Peyer's patch (tissue), 4 donors: Measurements from ENCODE around the gene NEK9. TPM values are rescaled to one million over a fixed set of nuclear protein-coding genes. Genes with fewer than 3 reads are reported as not detected.
"Not testable (repeated sequence)": the region's sequence is repeated elsewhere in the genome, so short reads cannot be mapped to it uniquely, and the experiment has no call there.

ENCODE experiments used
- DNase-seq, 3 donors: peaks; one replicate each; pipeline ENCODE4 v3.0.0-alpha.2; 2017 to 2019
- H3K27ac ChIP-seq, 4 donors: fragments of 200-600 bp; sonication (generic); one replicate each; pipeline ENCODE4 v1.5.1; 2016 to 2019
- H3K27me3 ChIP-seq, 2 donors: fragments of 200-600 bp; sonication (generic); one replicate each; pipeline ENCODE4 v1.5.1; 2019
- H3K36me3 ChIP-seq, 3 donors: fragments of 200-600 bp; sonication (generic); one replicate each; pipeline ENCODE4 v1.5.1; 2016 to 2019
- H3K4me1 ChIP-seq, 4 donors: fragments of 200-600 bp; sonication (generic); one replicate each; pipeline ENCODE4 v1.5.1; 2016 to 2019
- H3K4me3 ChIP-seq, 4 donors: fragments of 200-600 bp; sonication (generic); 1 replicate in 3 of 4; 2 replicates in 1 of 4; pipeline ENCODE4 v1.5.1; 2016 to 2019; ENCODE audit warnings: mild to moderate bottlenecking in 1 of 4
- H3K9me3 ChIP-seq, 4 donors: fragments of 200-600 bp; sonication (generic); one replicate each; pipeline ENCODE4 v1.5.1; 2016 to 2019; ENCODE audit warnings: mild to moderate bottlenecking in 1 of 4
- CTCF ChIP-seq, 6 experiments: fragments of 450-650 bp in 4 of 6; fragments of 200-600 bp in 2 of 6; sonication (generic) in 1 of 6; IDR thresholded peaks; one replicate each; pipeline ENCODE4 v1.5.1; 2017 to 2019; ENCODE audit warnings: antibody characterized with exemption in 6 of 6, mild to moderate bottlenecking in 3 of 6, moderate library complexity in 1 of 6
- POLR2A ChIP-seq, 2 donors: fragments of 450-650 bp; IDR thresholded peaks; one replicate each; pipeline ENCODE4 v1.5.1; 2017; ENCODE audit warnings: antibody characterized with exemption in 2 of 2, mild to moderate bottlenecking in 2 of 2, moderate library complexity in 2 of 2
- total RNA-seq, 4 donors: library from RNA; depleted of rRNA; stranded (reverse); fragments of >200 nt; gene quantifications; one replicate each; pipeline ENCODE4 v1.1.0, GENCODE V29; 2016

NEK9 gene
- total RNA-seq, 4 donors from 2014 or later = 32.4 to 53.6 (median 42.0) TPM

GRCh38 chr14:75128596-75128990, 1.7 kb upstream of the NEK9 start:
- Histone ChIP-seq H3K27ac (peak overlapping the region in 1 of 4 donors; percentile 94), H3K9me3 (no peaks in the 10 kb centered on the region), H3K4me1 (peaks cover 0 to 39% (median 0%) of the 10 kb centered on the region in 4 donors), H3K4me3 (peak overlapping the region in 1 of 4 donors; percentile 78), H3K36me3 (peaks cover 0 to 6% (median 0%) of the 10 kb centered on the region in 3 donors), H3K27me3 (no peaks in the 10 kb centered on the region)
- TF ChIP-seq CTCF (IDR thresholded peaks at IDR 0.05) = no peak
- no peak for TF ChIP-seq POLR2A (IDR thresholded peaks at IDR 0.05)
- DNase-seq = no peak

- Histone ChIP-seq H3K27me3 (no peaks in the 10 kb centered on the region), H3K4me3 (peak overlapping the region in 3 of 4 donors; percentile 67 to 78 (median 77)), H3K27ac (peak overlapping the region in 3 of 4 donors; percentile 93 to 94 (median 94)), H3K4me1 (peaks cover 0 to 40% (median 0%) of the 10 kb centered on the region in 4 donors), H3K36me3 (peaks cover 0 to 3% (median 0%) of the 10 kb centered on the region in 3 donors), H3K9me3 (no peaks in the 10 kb centered on the region)
- TF ChIP-seq POLR2A (IDR thresholded peaks at IDR 0.05) (no peak), CTCF (IDR thresholded peaks at IDR 0.05) (peak in 1 of 6 experiments; percentile 5)
- DNase-seq = no peak
These were observed 1.2 kb upstream of the NEK9 start for GRCh38 chr14:75127903-75128595.

- peak overlapping the region; percentile 93 to 95 (median 94) for H3K27ac ChIP-seq
- not testable (repeated sequence) for H3K36me3 ChIP-seq, H3K27me3 ChIP-seq, H3K9me3 ChIP-seq
- H3K4me3 ChIP-seq = peak overlapping the region; percentile 67 to 82 (median 78)
- peak in 1 of 2 donors; percentile 6 for TF ChIP-seq POLR2A (IDR thresholded peaks at IDR 0.05)
- peak in 2 of 3 donors; percentile 64 to 67 for DNase-seq
- peaks cover 0 to 40% (median 0%) of the 10 kb centered on the region in 4 donors for H3K4me1 ChIP-seq
These were observed 599 bp upstream of the NEK9 start for GRCh38 chr14:75127474-75127820.

- peak overlapping the region; percentile 93 to 95 (median 94) for H3K27ac ChIP-seq
- H3K4me1 ChIP-seq = peaks cover 0 to 40% (median 0%) of the 10 kb centered on the region in 4 donors
- H3K9me3 ChIP-seq = no peaks in the 10 kb centered on the region
- no peaks in the 10 kb centered on the region for H3K27me3 ChIP-seq
- H3K4me3 ChIP-seq = peak overlapping the region; percentile 67 to 82 (median 78)
- TF ChIP-seq POLR2A (IDR thresholded peaks at IDR 0.05) = no peak
- no peak for TF ChIP-seq CTCF (IDR thresholded peaks at IDR 0.05)
- peaks cover 0 to 3% (median 0%) of the 10 kb centered on the region in 3 donors for H3K36me3 ChIP-seq
- DNase-seq = no peak
These were observed 715 bp downstream of the NEK9 start for GRCh38 chr14:75126121-75126544.

GRCh38 chr14:75125617-75126016, 1.2 kb downstream of the NEK9 start:
- H3K9me3 ChIP-seq = no peaks in the 10 kb centered on the region
- TF ChIP-seq CTCF (IDR thresholded peaks at IDR 0.05) (no peak), POLR2A (IDR thresholded peaks at IDR 0.05) (no peak)
- no peaks in the 10 kb centered on the region for H3K27me3 ChIP-seq
- H3K36me3 ChIP-seq = peaks cover 0 to 6% (median 0%) of the 10 kb centered on the region in 3 donors
- H3K27ac ChIP-seq = peak overlapping the region in 1 of 4 donors; percentile 94
- no peak for DNase-seq
- peaks cover 0 to 40% (median 0%) of the 10 kb centered on the region in 4 donors for H3K4me1 ChIP-seq
- H3K4me3 ChIP-seq = peak overlapping the region in 2 of 4 donors; percentile 77 to 78

- TF ChIP-seq POLR2A (IDR thresholded peaks at IDR 0.05) = no peak
- TF ChIP-seq CTCF (IDR thresholded peaks at IDR 0.05) = no peak
- Histone ChIP-seq H3K4me3 (no peak overlapping the region), H3K36me3 (peaks cover 0 to 20% (median 0%) of the 10 kb centered on the region in 3 donors), H3K4me1 (peaks cover 0 to 40% (median 0%) of the 10 kb centered on the region in 4 donors), H3K27ac (peak overlapping the region in 1 of 4 donors; percentile 35), H3K9me3 (no peaks in the 10 kb centered on the region), H3K27me3 (no peaks in the 10 kb centered on the region)
- DNase-seq = peak in 1 of 3 donors; percentile 66
These were observed 2.9 kb downstream of the NEK9 start for GRCh38 chr14:75123991-75124390.
